Smooth muscle cell (in vitro differentiated cells): ENCODE results near the gene DDX54. TPM values are rescaled to one million over a fixed set of nuclear protein-coding genes. Genes with fewer than 3 reads are reported as not detected.

Experiments used
- DNase-seq: peaks from one replicate; lab custom pipeline; 2025; ENCODE audit not compliant: unreplicated experiment; lab: John Stamatoyannopoulos, UW
- H2AFZ ChIP-seq: fragments of 200-600 bp; sonication (generic); 2 replicates; pipeline ENCODE4 v1.6.0; 2016; ENCODE audit warnings: antibody characterized with exemption, low read depth, mild to moderate bottlenecking
- H3F3A ChIP-seq: fragments of 200-600 bp; sonication (generic); 2 replicates; pipeline ENCODE4 v1.6.0; 2017; ENCODE audit warnings: antibody characterized with exemption, low read depth
- H3K27ac ChIP-seq: fragments of 200-600 bp; sonication (generic); 2 replicates; pipeline ENCODE4 v1.5.1; 2016; ENCODE audit warnings: low read depth, mild to moderate bottlenecking
- H3K27me3 ChIP-seq: fragments of 200-600 bp; sonication (generic); 2 replicates; pipeline ENCODE4 v1.6.1; 2016; ENCODE audit warnings: low read depth, mild to moderate bottlenecking
- H3K36me3 ChIP-seq: fragments of 200-600 bp; sonication (generic); 2 replicates; pipeline ENCODE4 v1.5.1; 2016; ENCODE audit warnings: low read depth
- H3K4me1 ChIP-seq: fragments of 200-600 bp; sonication (generic); 2 replicates; pipeline ENCODE4 v1.5.1; 2016; ENCODE audit warnings: low read depth
- H3K4me2 ChIP-seq: fragments of 200-600 bp; sonication (generic); 2 replicates; pipeline ENCODE4 v1.6.0; 2016; ENCODE audit warnings: mild to moderate bottlenecking
- H3K4me3 ChIP-seq: fragments of 200-600 bp; sonication (generic); 2 replicates; pipeline ENCODE4 v1.5.1; 2016; ENCODE audit warnings: mild to moderate bottlenecking
- H3K79me2 ChIP-seq: fragments of 200-600 bp; sonication (generic); 2 replicates; pipeline ENCODE4 v1.6.0; 2016; ENCODE audit warnings: low read depth, mild to moderate bottlenecking
- H3K9ac ChIP-seq: fragments of 200-600 bp; sonication (generic); 2 replicates; pipeline ENCODE4 v1.6.0; 2016; ENCODE audit warnings: low read depth
- H3K9me3 ChIP-seq: fragments of 200-600 bp; sonication (generic); replicated peaks from 2 replicates; pipeline ENCODE4 v1.5.1; 2016; ENCODE audit warnings: low read depth
- H4K20me1 ChIP-seq: fragments of 200-600 bp; sonication (generic); 2 replicates; pipeline ENCODE4 v1.6.0; 2016; ENCODE audit warnings: low read depth
- WGBS: methylation state at CpG from one replicate; pipeline ENCODE4 v1.1.7; 2016; ENCODE audit warnings: low lambda C conversion rate; 5-methylcytosine and 5-hydroxymethylcytosine counted together
- polyA plus RNA-seq: library from polyadenylated mRNA; unstranded; fragments of >200 nt; fragmentation: Nextera tagmentation; extraction: Ambion mirVana; gene quantifications from 2 replicates; pipeline ENCODE4 v1.2.1, GENCODE V29; 2016
- total RNA-seq: library from RNA; depleted of rRNA; stranded (reverse); fragments of >200 nt; gene quantifications from 2 replicates; pipeline ENCODE4 v1.2.3, GENCODE V29; 2014
- TF ChIP-seq, protein P1 (sequence below): fragments of 200-600 bp; sonication (generic); IDR thresholded peaks from 2 replicates; pipeline ENCODE4 v1.5.1; 2017; ENCODE audit warnings: borderline replicate concordance, mild to moderate bottlenecking, antibody characterized with exemption; ENCODE audit not compliant: insufficient read depth, poor library complexity, severe bottlenecking

Gene DDX54
- total and polyA plus RNA-seq, 2 experiments from 2014 or later = 19.3 to 28.3 TPM

DNA sequence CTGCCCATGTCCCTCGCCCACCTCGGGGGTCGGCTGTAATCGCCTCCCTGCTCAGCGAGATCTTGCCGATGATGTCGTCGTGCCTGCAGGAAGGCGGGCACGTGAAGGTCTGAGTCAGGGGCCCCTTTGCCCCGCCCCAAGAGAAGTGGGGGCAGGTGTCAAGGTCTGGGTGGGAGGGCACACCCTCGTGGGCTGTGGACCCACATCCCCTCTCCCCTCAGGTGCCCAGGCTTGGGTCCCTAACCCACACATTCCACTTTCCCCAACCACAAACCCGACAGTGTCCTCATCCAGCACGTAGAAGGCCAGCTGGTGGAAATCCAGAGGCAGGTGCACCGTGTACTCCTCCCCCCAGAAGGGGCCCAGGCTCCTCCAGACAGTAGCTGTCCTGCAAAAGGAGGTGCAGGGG, 57.5 kb downstream of the DDX54 start:
- no peak overlapping the region for H2AFZ ChIP-seq
- H3K9ac ChIP-seq = no peak overlapping the region
- WGBS = 65% methylated on average over 14 of the region's 15 CpGs
- no peaks in the 10 kb centered on the region for H3F3A ChIP-seq
- H3K79me2 ChIP-seq = no peaks in the 10 kb centered on the region
- no peaks in the 10 kb centered on the region for H4K20me1 ChIP-seq
- no peak overlapping the region for H3K4me2 ChIP-seq
- no peak for DNase-seq
- H3K27ac ChIP-seq = no peak overlapping the region
- no peaks in the 10 kb centered on the region for H3K4me1 ChIP-seq
- peaks cover 5% of the 10 kb centered on the region for H3K9me3 ChIP-seq
- no peaks in the 10 kb centered on the region for H3K27me3 ChIP-seq
- TF ChIP-seq, protein P1, sequence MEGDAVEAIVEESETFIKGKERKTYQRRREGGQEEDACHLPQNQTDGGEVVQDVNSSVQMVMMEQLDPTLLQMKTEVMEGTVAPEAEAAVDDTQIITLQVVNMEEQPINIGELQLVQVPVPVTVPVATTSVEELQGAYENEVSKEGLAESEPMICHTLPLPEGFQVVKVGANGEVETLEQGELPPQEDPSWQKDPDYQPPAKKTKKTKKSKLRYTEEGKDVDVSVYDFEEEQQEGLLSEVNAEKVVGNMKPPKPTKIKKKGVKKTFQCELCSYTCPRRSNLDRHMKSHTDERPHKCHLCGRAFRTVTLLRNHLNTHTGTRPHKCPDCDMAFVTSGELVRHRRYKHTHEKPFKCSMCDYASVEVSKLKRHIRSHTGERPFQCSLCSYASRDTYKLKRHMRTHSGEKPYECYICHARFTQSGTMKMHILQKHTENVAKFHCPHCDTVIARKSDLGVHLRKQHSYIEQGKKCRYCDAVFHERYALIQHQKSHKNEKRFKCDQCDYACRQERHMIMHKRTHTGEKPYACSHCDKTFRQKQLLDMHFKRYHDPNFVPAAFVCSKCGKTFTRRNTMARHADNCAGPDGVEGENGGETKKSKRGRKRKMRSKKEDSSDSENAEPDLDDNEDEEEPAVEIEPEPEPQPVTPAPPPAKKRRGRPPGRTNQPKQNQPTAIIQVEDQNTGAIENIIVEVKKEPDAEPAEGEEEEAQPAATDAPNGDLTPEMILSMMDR = no peak
- no peaks in the 10 kb centered on the region for H3K36me3 ChIP-seq
- no peak overlapping the region for H3K4me3 ChIP-seq

DNA sequence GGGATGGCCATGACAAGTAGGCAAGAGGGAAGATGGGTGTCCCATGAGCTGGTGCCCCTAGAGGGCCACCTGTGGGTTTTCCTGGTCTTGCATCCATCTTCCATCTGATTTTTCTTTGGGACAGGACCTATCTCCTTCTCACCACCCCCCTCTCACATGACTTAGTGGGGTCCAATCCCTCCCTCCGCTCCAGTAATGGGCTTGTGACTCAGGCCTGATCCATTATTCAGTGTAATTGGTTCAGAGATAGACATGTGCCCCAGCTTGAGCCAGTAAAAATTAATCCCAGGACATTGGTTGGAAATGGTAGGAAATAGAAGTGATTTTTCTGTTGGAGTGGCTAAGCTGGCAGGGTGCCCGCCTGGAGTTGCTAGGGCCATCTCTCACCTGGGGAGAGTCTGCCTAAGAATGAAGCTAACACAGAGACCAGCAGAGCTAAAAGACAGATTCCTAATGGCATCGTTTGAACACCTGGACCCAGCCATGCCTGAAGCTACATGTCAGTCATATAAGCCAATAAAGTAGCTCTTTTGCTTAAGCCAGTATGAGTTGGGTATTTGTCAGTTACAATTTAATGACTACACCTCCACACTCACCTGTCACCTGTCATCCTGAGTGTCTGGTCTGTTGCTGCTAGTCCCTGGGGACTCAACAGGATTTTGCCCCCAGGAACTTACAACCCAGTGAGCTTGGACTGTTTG, 64.5 kb downstream of the DDX54 start:
- 86% methylated on average over 3 of the region's 3 CpGs for WGBS

DNA sequence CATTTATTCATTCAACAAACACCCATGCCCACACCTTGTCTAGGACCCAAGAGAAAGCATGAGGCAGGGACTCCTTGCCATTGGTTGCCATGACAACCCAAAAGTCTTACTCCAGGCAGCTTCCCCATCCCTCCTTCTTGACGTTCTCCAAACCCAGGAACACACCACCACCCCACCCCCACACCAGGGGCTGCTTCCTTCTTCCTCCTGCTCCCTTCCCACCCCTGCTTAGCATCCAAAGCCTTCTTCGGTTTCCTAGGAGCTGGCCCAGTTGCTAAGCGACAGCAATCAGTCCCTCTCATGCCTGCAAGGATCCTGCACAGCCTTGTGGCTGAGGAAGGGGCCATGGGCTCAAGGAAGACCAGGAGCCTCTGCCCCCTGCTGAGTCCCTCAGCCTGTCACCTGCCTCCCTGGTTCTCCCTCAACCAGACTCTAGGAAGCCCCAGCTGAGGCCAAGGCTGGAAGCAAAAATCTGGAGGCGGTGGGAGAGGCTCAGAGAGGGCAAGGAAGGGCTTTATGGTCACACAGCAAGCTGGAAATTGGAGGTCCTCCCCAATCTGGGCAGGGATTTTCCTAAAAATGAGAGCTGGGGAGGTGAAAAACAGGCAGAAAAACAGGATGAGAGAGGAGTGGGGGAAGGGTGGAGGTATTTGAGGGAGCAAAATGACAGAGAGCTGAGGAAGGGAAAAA, 65.2 kb downstream of the DDX54 start:
- WGBS = 47% methylated on average over 4 of the region's 4 CpGs

More for the DNA sequence above, 64.5 kb downstream of the DDX54 start:
- no peaks in the 10 kb centered on the region for H3K36me3 ChIP-seq
- no peaks in the 10 kb centered on the region for H3K4me1 ChIP-seq
- no peaks in the 10 kb centered on the region for H3K79me2 ChIP-seq
- H3K4me3 ChIP-seq = no peak overlapping the region
- H2AFZ ChIP-seq = no peak overlapping the region
- no peak overlapping the region for H3K4me2 ChIP-seq
- H3K27me3 ChIP-seq = no peaks in the 10 kb centered on the region
- H4K20me1 ChIP-seq = no peaks in the 10 kb centered on the region
- TF ChIP-seq, protein P1 = no peak
- no peak overlapping the region for H3K9ac ChIP-seq
- H3F3A ChIP-seq = no peaks in the 10 kb centered on the region
- H3K27ac ChIP-seq = no peak overlapping the region
- no peak for DNase-seq
- peaks cover 8% of the 10 kb centered on the region for H3K9me3 ChIP-seq

More for the DNA sequence above, 65.2 kb downstream of the DDX54 start:
- H2AFZ ChIP-seq = no peak overlapping the region
- H3K36me3 ChIP-seq = no peaks in the 10 kb centered on the region
- no peak overlapping the region for H3K9ac ChIP-seq
- no peak overlapping the region for H3K4me2 ChIP-seq
- H3F3A ChIP-seq = no peaks in the 10 kb centered on the region
- H3K27me3 ChIP-seq = no peaks in the 10 kb centered on the region
- no peaks in the 10 kb centered on the region for H3K4me1 ChIP-seq
- peaks cover 8% of the 10 kb centered on the region for H3K9me3 ChIP-seq
- H3K4me3 ChIP-seq = no peak overlapping the region
- DNase-seq = no peak
- H3K79me2 ChIP-seq = no peaks in the 10 kb centered on the region
- TF ChIP-seq, protein P1 = no peak
- no peak overlapping the region for H3K27ac ChIP-seq
- no peaks in the 10 kb centered on the region for H4K20me1 ChIP-seq
